HG03139 (cell line): ENCODE results near the gene EYS.

Experiments
- ATAC-seq: cut with Tn5 transposase; IDR thresholded peaks from one replicate; pipeline ENCODE4 v1.9.1; 2021; ENCODE audit not compliant: unreplicated experiment

EYS gene

GRCh38 chr6:64383277-64383676, 1323.7 kb downstream of the EYS start:
- no peak for ATAC-seq

GRCh38 chr6:64376394-64376793, 1330.6 kb downstream of the EYS start:
- ATAC-seq = no peak

DNA sequence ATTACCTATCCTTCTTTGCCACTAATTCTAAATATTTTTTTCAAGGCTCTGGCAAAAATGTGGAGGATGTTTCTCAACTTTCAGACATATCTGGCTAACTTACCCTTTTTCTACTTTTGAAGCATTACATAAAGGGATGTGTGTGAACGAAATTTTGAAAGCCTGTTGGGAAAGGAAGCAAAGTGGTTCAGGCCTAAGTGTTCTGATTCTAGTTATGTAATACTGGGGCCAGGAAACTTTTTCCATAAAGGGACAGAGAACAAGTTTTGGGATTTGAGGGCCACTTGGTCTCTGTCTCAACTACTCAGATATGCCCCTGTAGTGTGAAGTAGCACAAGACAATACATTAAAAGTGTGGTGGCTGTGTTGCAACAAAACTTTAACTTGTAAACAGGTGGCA, 1349.6 kb downstream of the EYS start:
- no peak for ATAC-seq

- no peak for ATAC-seq
These were observed 1359.6 kb downstream of the EYS start for GRCh38 chr6:64347411-64347810.

GRCh38 chr6:64335195-64335594, 1371.8 kb downstream of the EYS start:
- no peak for ATAC-seq

DNA sequence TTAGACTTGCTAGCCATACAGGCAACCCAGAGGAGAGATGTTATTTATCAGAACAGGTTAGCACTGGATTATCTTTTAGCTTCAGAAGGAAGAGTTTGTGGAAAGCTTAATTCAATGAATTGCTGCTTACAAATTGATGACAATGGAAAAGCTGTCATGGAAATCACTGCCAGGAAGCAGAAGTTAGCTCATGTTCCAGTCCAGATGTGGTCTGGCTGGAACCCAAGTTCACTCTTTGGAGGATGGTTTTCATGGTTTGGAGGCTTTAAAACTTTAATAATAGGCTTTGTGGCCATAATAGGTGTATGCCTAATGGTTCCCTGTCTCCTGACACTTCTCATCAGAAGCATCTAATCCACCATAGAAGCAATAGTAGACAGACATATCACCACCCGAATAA, 1372.4 kb downstream of the EYS start:
- no peak for ATAC-seq

- no peak for ATAC-seq
These were observed 1376.2 kb downstream of the EYS start for GRCh38 chr6:64330694-64331307.

DNA sequence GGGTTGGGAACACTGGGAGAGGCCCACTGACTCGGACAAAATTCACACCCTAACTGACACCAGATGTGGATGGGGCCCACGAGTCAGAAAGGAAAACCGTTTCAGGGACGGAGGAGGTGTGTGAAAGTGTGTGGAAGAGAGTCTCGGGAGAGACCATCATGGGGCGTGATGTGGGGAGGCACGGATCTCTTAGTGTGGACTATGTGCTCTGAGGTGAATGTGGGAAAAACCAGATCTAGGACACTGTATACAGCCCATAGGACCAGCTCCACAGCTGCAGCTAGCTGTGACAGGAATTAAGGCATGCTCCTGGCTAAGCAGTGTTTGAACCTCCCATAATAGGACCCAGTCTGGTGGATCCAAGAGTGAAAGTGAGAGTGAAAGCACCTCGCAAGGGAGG, 1380.1 kb downstream of the EYS start:
- no peak for ATAC-seq

- no peak for ATAC-seq
These were observed 1381.9 kb downstream of the EYS start for GRCh38 chr6:64325093-64325492.

DNA sequence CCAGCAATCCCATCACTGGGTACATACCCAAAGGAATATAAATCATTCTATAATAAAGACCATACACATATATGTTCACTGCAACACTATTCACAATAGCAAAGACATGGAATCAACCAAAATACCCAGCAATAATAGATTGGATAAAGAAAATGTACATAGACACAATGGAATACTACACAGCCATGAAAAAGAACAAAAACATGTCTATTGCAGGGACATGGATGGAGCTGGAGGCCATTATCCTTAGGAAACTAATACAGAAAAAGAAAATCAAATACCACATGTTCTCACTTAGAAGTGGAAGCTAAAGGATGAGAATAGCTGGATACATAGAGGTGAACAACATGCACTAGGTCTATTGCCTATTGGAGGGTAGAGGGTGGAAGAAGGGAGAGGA, 1396.8 kb downstream of the EYS start:
- ATAC-seq = no peak

DNA sequence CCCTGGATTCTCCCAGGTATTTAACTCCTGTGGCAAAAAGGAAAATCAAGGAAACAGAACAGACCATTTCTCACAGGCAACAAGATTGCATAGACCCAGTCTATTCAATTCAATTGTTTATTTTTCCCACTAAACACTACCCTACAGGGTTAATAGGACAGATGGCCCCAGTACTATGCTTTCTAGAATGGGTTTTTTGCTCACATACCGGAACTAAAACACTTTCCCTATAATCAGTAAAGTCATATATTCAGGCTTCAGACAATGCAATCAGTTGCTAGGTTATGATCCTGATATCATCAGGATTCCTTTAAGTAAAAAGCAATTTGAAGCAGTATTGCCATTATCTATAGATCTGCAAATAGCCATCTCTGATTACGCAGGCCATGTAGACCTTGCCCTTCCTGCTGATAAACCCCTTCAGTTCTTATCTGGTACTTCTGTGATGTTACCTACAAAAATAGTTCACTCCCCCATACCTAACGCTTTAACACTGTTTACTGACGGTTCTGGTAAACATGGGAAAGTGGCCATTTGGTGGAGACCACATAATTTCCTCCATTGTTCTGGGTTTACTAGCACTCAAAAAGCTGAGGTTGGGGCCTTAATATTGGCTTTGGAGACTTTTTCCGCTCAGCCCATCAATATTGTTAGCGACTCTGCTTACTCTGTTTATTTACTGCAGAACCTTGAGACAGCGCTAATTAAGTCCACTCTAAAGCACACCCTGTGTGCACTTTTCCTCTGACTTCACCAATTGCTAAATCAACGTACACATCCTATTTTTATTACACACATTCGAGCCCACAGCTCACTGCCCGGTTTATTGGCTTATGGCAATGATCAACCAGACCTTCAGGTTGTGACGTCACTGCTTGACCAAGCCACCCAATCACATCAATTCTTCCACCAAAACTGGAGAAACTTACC, 1405.5 kb downstream of the EYS start:
- no peak for ATAC-seq

DNA sequence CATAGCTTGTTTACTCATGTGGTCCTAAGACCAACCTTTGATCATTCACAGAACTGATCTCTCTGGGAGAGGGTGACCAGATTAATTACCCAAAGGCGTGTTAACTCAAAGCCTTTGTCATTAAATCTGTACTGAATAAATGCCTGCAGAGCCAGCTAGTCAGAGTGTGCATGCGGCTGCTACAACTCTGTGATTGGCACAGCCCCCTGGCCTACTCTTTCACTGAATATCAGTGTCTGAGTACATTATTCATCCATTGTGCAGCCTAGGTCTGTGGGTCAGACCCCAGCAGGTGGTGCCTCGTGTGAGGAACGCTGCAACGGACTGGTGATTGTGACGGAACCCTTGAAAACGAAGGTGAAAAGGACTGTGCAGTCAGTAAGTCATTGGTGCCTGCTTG, 1407.8 kb downstream of the EYS start:
- ATAC-seq = no peak

- no peak for ATAC-seq
These were observed 1413.0 kb downstream of the EYS start for GRCh38 chr6:64294034-64294433.

- no peak for ATAC-seq
These were observed 1413.7 kb downstream of the EYS start for GRCh38 chr6:64293298-64293697.

DNA sequence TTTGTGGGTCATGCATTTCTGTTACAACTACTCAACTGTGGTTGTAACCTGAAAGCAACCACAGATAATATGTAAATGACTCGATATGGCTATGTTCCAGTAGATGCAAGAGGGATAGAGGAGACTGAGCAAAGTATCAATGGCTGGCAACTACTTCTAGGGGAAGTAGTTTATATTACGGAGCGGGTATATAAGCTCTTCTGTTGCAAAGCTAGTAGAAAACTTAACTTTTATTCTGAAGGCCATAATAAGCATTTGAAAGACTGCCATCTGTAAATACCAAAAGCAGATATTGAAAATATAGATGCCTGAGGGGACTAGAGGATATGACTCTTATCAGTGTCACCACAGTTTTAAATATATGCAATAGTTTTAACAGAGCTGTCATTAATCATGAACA, 1416.2 kb downstream of the EYS start:
- no peak for ATAC-seq

- ATAC-seq = no peak
These were observed 1417.1 kb downstream of the EYS start for GRCh38 chr6:64289931-64290330.

DNA sequence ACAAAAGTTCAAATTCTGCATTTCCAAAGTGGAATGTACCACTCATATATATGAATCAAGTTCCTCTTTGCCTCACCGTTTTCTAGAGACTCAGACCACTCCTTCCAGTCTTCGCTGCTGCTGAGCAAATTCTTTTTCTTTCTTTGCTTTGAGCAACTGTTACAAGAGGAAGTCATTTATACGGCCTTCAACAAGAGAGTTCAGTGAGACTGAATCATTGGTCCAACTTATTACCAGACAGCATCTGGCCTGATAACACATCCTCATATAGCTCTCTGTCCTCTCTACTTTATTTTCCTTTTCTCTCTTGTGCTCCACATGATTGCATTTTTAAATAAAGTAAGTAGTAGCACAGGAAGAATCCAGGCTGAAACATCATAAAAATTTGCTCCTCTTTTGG, 1418.7 kb downstream of the EYS start:
- no peak for ATAC-seq

- no peak for ATAC-seq
These were observed 1425.9 kb downstream of the EYS start for GRCh38 chr6:64281167-64281566.

DNA sequence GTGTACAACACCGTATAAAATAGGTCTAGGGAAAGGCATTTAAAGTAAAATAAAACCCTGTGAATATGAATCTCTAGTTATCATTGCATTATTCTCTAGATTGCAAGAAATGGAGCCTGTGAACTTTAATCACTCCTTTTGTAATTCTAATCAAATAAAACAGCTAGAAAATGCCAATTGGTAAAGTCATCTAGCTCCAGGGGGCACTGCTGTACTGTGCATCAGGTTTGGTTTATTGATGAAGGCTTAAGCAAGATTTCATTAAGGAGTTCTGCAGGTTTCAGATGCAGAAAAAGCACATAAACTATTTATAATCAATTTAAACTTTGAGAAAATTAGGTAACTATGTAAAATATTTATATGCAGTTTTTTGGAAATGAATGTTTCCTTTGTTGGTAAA, 1426.5 kb downstream of the EYS start:
- no peak for ATAC-seq

DNA sequence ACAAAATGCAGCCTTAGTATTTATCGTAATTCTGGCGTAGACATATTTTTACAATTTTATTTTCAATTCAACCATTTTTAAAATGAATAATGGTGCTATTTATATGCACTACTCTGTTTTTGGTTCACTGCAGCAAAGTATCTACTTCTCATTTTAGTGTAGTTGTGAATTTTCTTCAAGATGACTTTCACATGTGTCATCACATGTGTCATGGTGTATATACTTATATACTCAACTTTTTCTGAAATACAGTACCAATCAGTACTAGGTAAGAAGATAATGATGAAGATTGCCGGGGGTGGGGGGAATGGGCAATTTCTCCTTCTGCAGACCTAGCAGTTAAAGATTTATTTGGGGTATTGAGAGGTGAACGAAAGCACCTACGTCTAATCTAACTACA, 1436.9 kb downstream of the EYS start:
- ATAC-seq = no peak

DNA sequence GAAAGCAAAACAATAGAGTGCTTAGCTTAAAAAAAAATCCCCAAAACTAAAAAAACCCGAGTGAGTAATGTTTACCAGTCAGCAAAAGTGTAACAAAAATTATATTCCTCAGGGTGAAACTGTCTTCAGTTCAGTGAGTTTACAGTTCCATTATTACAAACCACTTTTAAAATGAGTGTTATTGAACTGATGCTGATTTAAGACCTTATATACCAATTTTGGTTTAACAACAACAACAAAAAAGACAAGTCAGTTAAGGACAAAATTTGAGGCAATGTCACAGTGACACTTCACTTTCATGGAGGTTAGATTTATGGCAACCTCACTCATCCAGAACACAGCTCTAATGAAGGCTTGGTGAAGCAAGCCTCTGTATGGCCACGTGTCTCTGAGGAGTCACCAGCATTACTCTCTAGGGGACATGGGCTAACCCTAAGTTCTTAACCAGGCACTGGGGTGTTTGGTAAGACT, 1440.6 kb downstream of the EYS start:
- peak; percentile 86 for ATAC-seq

GRCh38 chr6:64263778-64264177, 1443.2 kb downstream of the EYS start:
- ATAC-seq = no peak
